MCF 10A (cell line): ENCODE results near the gene SLC7A5. TPM values are rescaled to one million over a fixed set of nuclear protein-coding genes. Genes with fewer than 3 reads are reported as not detected.
"Not testable (repeated sequence)": the region's sequence is repeated elsewhere in the genome, so short reads cannot be mapped to it uniquely, and the experiment has no call there.

Experiments
- BruUV-seq: library from RNA; stranded (reverse); fragments of 400-500 nt; replicated peaks from 2 replicates; lab custom pipeline; 2021; lab: Mats Ljungman, UMichigan
- CTCF ChIA-PET: fragments of 300-600 bp; sonication (Branson Sonifier 250); formaldehyde crosslinking; extraction: SDS; loops from one replicate; lab custom pipeline; 2021; ENCODE audit warnings: antibody characterized with exemption, inconsistent platforms; lab: Yijun Ruan, JAX
- POLR2A ChIA-PET: fragments of 300-600, 350-650 bp; sonication (Branson Sonifier 250); formaldehyde crosslinking; extraction: SDS; loops from one replicate; lab custom pipeline; 2020; ENCODE audit warnings: antibody characterized with exemption, inconsistent platforms; lab: Yijun Ruan, JAX
- DNase-seq: peaks from one replicate; pipeline ENCODE4 v3.0.0-alpha.2; 2018; ENCODE audit not compliant: unreplicated experiment
- H3K27ac Mint-ChIP-seq: one replicate; pipeline ENCODE4 v1.8.0; 2022; ENCODE audit warnings: mild to moderate bottlenecking, low read depth, mixed read lengths; ENCODE audit not compliant: unreplicated experiment
- H3K27me3 Mint-ChIP-seq: one replicate; pipeline ENCODE4 v1.8.0; 2022; ENCODE audit warnings: mixed read lengths; ENCODE audit not compliant: insufficient read depth, unreplicated experiment
- H3K36me3 Mint-ChIP-seq: one replicate; pipeline ENCODE4 v1.8.0; 2022; ENCODE audit warnings: mild to moderate bottlenecking, moderate library complexity, mixed read lengths; ENCODE audit not compliant: insufficient read depth, unreplicated experiment
- H3K4me1 Mint-ChIP-seq: one replicate; pipeline ENCODE4 v1.8.0; 2022; ENCODE audit warnings: mixed read lengths; ENCODE audit not compliant: insufficient read depth, unreplicated experiment
- H3K4me3 Mint-ChIP-seq: one replicate; pipeline ENCODE4 v1.8.0; 2022; ENCODE audit warnings: mild to moderate bottlenecking, moderate library complexity, mixed read lengths; ENCODE audit not compliant: unreplicated experiment
- H3K9me3 Mint-ChIP-seq: one replicate; pipeline ENCODE4 v1.8.0; 2022; ENCODE audit warnings: mixed read lengths; ENCODE audit not compliant: unreplicated experiment
- CTCF ChIP-seq: fragments of 200-600 bp; IDR thresholded peaks from one replicate; pipeline ENCODE4 v1.8.0; 2022; ENCODE audit warnings: antibody characterized with exemption, mild to moderate bottlenecking; ENCODE audit not compliant: unreplicated experiment
- intact Hi-C: fragments of 100-400 bp; cut with micrococcal nuclease; formaldehyde crosslinking; loops from 2 replicates; pipeline ENCODE4 v1.14.1; 2022
- total RNA-seq: library from RNA; stranded (reverse); gene quantifications from 2 replicates; pipeline ENCODE4 v1.2.3, GENCODE V29; 2022

Gene SLC7A5
- total RNA-seq, 1 experiment from 2014 or later: 1,007 TPM

- no peak for DNase-seq
- Mint-ChIP-seq H3K27ac (no peak overlapping the region), H3K27me3 (no peaks in the 10 kb centered on the region), H3K9me3 (no peaks in the 10 kb centered on the region), H3K36me3 (no peaks in the 10 kb centered on the region), H3K4me3 (no peak overlapping the region), H3K4me1 (no peaks in the 10 kb centered on the region)
- BruUV-seq: no TSS peak
- intact Hi-C loops: no loop called here
- TF ChIP-seq CTCF: no peak
- POLR2A ChIA-PET: interaction anchor here (0.7 to 2.6 kb wide), 5 partner anchors 9 to 33 kb away, joined by 3 to 9 read pairs (median 3); no protein-coding TSS in a partner anchor
- CTCF ChIA-PET: interaction anchor here (0.6 to 0.9 kb wide), 2 partner anchors 38 to 39 kb away, joined by 3 to 4 read pairs; no protein-coding TSS in a partner anchor
Observed at GRCh38 chr16:87816507-87817100, 52.7 kb downstream of the SLC7A5 start.

GRCh38 chr16:87815567-87815966 is 53.7 kb downstream of the SLC7A5 start:
- intact Hi-C loops: no loop called here
- no peaks in the 10 kb centered on the region for H3K9me3 Mint-ChIP-seq
- no peaks in the 10 kb centered on the region for H3K4me1 Mint-ChIP-seq
- CTCF ChIA-PET: interaction anchor here (0.6 to 0.9 kb wide), 2 partner anchors 30 to 37 kb away, joined by 3 to 4 read pairs; no protein-coding TSS in a partner anchor
- no peak for DNase-seq
- no peak for TF ChIP-seq CTCF
- H3K36me3 Mint-ChIP-seq: no peaks in the 10 kb centered on the region
- no TSS peak for BruUV-seq
- H3K27ac Mint-ChIP-seq: no peak overlapping the region
- H3K4me3 Mint-ChIP-seq: no peak overlapping the region
- no peaks in the 10 kb centered on the region for H3K27me3 Mint-ChIP-seq
- POLR2A ChIA-PET: interaction anchor here (1.1 to 2.6 kb wide), 3 partner anchors 10 to 26 kb away, joined by 3 to 9 read pairs (median 3); no protein-coding TSS in a partner anchor

- Mint-ChIP-seq H3K9me3 (no peaks in the 10 kb centered on the region), H3K36me3 (no peaks in the 10 kb centered on the region), H3K27me3 (no peaks in the 10 kb centered on the region), H3K4me1 (peaks cover 17% of the 10 kb centered on the region), H3K27ac (no peak overlapping the region), H3K4me3 (no peak overlapping the region)
- intact Hi-C loops: no loop called here
- BruUV-seq: no TSS peak
- peak; percentile 36 for DNase-seq
- ChIA-PET CTCF (interaction anchor here (0.7 to 1.0 kb wide), 2 partner anchors 38 to 103 kb away, joined by 3 to 4 read pairs; no protein-coding TSS in a partner anchor), POLR2A (interaction anchor here (0.7 to 11.8 kb wide), 5 partner anchors 13 to 59 kb away, joined by 3 to 349 read pairs (median 3); no protein-coding TSS in a partner anchor)
- TF ChIP-seq CTCF: no peak
Observed at GRCh38 chr16:87812200-87812656, 57.1 kb downstream of the SLC7A5 start.

- H3K36me3 Mint-ChIP-seq, BruUV-seq, intact Hi-C loops, DNase-seq, H3K27ac Mint-ChIP-seq, H3K9me3 Mint-ChIP-seq, H3K4me3 Mint-ChIP-seq, H3K27me3 Mint-ChIP-seq: not testable (repeated sequence)
- CTCF ChIA-PET: interaction anchor here (1.0 kb wide), 1 partner anchor 38 kb away, joined by 3 read pairs; no protein-coding TSS in a partner anchor
- peaks cover 22% of the 10 kb centered on the region for H3K4me1 Mint-ChIP-seq
- POLR2A ChIA-PET: interaction anchor here (0.6 to 11.8 kb wide), 6 partner anchors 9 to 95 kb away, joined by 3 to 349 read pairs (median 3); no protein-coding TSS in a partner anchor
Observed at GRCh38 chr16:87811454-87811853, 57.9 kb downstream of the SLC7A5 start.
